ENCODE measurements around the gene DNMT3A.

DNA sequence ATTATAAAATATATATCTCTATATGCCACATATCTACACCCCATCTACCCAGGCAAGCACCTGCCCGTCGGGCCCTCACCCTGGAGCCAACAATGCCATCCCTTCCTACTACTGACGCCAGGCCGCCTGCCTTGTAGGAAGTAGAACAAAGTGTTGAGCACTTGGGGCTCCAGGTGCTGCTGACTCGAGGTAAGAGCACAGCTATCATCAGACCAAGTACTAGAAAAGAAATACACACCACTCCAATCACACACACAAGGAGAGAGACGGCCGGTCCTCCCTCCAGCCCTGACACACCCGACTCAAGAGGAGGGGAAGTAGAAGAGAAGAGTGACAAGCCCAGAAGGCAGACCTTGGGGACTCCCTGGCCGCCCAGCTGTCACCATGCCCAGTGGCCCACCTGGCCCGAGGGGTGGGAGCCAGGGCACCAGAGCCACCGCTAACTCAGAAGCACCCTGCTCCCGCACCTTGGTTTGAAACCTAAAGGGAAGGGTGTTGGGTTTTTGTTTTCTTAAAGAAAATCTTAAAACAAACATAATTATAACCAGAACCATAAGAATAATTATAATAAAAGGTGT, 109.4 kb downstream of the DNMT3A start:
- TF ChIP-seq, protein P1, sequence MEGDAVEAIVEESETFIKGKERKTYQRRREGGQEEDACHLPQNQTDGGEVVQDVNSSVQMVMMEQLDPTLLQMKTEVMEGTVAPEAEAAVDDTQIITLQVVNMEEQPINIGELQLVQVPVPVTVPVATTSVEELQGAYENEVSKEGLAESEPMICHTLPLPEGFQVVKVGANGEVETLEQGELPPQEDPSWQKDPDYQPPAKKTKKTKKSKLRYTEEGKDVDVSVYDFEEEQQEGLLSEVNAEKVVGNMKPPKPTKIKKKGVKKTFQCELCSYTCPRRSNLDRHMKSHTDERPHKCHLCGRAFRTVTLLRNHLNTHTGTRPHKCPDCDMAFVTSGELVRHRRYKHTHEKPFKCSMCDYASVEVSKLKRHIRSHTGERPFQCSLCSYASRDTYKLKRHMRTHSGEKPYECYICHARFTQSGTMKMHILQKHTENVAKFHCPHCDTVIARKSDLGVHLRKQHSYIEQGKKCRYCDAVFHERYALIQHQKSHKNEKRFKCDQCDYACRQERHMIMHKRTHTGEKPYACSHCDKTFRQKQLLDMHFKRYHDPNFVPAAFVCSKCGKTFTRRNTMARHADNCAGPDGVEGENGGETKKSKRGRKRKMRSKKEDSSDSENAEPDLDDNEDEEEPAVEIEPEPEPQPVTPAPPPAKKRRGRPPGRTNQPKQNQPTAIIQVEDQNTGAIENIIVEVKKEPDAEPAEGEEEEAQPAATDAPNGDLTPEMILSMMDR (IDR thresholded peaks at IDR 0.05 in 8 of 11, conservative IDR thresholded peaks at IDR 0.05 in 3 of 11): no peak
- no peak for TF ChIP-seq POLR2A (IDR thresholded peaks at IDR 0.05)
